ENCODE data around the gene PTGER1.

Gene PTGER1

GRCh38 chr19:14446336-14447036, 28.7 kb downstream of the PTGER1 start:
- no peak for TF ChIP-seq CTCF (IDR thresholded peaks at IDR 0.05; ENCODE audit: low read depth, low read length, missing control alignments)
- H3K4me3 ChIP-seq (ENCODE audit: low read depth, low read length): no peak overlapping the region
- DNase-seq (ENCODE audit: low read depth): no peak

GRCh38 chr19:14443632-14444216, 31.4 kb downstream of the PTGER1 start:
- no peak overlapping the region for H3K4me3 ChIP-seq (ENCODE audit: low read depth, low read length)
- no peak for TF ChIP-seq CTCF (IDR thresholded peaks at IDR 0.05; ENCODE audit: low read depth, low read length, missing control alignments)
- DNase-seq (ENCODE audit: low read depth): no peak

GRCh38 chr19:14442891-14443631, 32.1 kb downstream of the PTGER1 start:
- H3K4me3 ChIP-seq (ENCODE audit: low read depth, low read length): no peak overlapping the region
- no peak for DNase-seq (ENCODE audit: low read depth)
- TF ChIP-seq CTCF (IDR thresholded peaks at IDR 0.05; ENCODE audit: low read depth, low read length, missing control alignments): no peak

- TF ChIP-seq CTCF (IDR thresholded peaks at IDR 0.05; ENCODE audit: low read depth, low read length, missing control alignments): no peak
- no peak for DNase-seq (ENCODE audit: low read depth)
- peak overlapping the region; percentile 59 for H3K4me3 ChIP-seq (ENCODE audit: low read depth, low read length)
Observed at GRCh38 chr19:14441041-14441938, 33.9 kb downstream of the PTGER1 start.

GRCh38 chr19:14440049-14440448, 35.1 kb downstream of the PTGER1 start:
- peak overlapping the region; percentile 59 for H3K4me3 ChIP-seq (ENCODE audit: low read depth, low read length)
- no peak for TF ChIP-seq CTCF (IDR thresholded peaks at IDR 0.05; ENCODE audit: low read depth, low read length, missing control alignments)
- peak; percentile 67 for DNase-seq (ENCODE audit: low read depth)

- no peak for DNase-seq (ENCODE audit: low read depth)
- no peak for TF ChIP-seq CTCF (IDR thresholded peaks at IDR 0.05; ENCODE audit: low read depth, low read length, missing control alignments)
- H3K4me3 ChIP-seq (ENCODE audit: low read depth, low read length): no peak overlapping the region
Observed at GRCh38 chr19:14439014-14439413, 36.1 kb downstream of the PTGER1 start.

Measured in GM12864 (cell line).